Stimulated activated CD4-positive, alpha-beta T cell treated with anti-CD3 and anti-CD28 coated beads, Interleukin-12 subunit alpha, Interleukin-12 subunit beta, amount 100 ng/mL, for 4 hours (primary cell): ENCODE results near the gene KIAA0753.

Source experiments
- DNase-seq: peaks from one replicate; pipeline ENCODE4 v3.0.0-alpha.2; 2020

The KIAA0753 gene

DNA sequence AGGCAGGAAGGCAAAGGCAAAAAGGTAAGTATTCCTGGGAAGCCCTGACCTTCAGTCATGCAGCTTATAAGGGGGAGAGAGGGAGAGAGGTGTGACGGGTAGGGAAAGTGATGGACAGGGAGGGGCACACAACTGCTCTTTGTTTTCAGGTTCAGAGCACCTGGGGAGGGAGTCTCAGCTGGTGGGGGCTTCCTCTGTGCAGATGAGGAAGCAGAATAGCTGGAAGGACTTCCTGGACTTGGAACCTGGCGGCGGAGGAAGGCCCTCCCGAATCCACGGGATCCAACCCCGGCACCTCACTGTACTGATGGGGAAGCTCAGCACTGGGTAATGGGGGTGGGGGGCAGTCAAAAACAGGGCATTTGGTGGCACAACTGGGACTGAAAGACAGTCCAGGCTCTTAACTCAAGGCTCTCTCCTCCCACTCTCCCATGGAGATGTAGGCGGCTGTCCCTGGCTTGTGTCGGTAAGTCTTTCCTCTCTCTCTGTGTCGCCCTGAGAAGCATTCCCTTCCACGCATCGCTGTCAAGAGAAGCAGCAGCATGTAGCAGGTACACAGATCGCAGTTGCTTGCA lies 72.2 kb downstream of the KIAA0753 start:
- no peak for DNase-seq

DNA sequence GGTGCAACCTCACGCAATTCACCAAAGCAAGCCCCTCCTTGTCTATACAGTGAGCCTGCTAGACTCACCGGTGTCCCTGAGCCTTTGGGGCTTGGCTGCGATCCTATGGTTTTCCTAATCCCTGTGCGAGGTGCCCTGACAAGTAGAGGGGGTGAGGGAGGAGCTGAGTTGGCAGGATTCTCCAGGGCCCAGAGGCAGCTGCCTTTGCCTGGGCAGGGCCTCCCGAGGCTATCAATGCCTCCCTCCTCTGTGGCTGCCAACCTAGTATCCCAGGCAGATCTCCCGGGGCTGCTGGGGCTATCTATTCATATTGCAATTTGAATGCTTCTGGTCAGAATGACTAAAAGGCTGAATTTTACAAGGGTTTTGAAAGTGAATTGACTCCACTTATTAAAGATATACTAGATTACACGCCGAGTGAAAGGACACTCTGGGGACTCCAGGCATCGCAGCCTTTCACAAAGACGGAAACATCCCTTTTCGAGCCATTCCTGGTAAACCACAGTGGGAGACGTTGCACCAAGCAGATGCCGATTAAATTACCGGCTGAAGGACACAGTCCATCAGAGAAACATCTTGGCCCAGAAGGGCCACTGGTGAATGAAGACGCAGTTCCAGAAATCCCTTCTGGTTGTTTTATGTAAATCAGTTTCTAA lies 72.9 kb downstream of the KIAA0753 start:
- no peak for DNase-seq

DNA sequence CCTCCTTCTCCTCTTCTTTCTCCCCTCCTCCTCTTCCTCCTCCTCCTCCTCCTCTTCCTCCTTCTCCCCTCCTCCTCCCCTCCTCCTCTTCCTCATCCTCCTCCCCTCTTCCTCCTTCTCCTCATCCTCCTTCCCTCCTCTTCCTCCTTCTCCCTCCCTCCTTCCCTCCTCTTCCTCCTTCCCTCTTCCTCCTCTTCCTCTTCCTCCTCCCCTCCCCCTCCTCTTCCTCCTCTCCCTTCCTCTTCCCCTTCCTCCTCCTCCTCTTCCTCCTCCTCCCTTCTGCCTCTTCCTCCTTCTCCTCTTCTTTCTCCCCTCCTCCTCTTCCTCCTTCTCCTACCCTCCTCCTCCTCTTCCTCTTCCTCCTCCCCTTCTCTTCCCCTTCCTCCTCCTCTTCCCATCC lies 79.1 kb downstream of the KIAA0753 start:
- no peak for DNase-seq

DNA sequence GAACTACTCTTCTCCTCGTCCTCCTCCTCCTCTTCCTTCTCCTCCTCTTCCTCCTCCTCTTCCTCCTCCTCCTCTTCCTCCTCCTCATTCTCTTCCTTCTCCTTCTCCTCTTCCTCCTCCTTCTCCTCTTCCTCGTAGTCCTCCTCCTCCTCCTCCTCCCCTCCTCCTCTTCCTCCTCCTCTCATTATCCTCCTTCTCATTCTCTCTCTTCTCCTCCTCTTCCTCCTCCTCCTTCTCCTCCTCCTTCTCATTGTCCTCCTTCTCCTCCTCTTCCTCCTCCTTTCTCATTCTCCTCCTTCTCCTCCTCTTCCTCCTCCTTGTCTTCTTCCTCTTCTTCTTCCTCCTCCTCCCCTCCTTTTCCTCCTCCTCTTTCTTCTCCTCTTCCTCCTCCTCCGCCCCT lies 80.0 kb downstream of the KIAA0753 start:
- DNase-seq: no peak

DNA sequence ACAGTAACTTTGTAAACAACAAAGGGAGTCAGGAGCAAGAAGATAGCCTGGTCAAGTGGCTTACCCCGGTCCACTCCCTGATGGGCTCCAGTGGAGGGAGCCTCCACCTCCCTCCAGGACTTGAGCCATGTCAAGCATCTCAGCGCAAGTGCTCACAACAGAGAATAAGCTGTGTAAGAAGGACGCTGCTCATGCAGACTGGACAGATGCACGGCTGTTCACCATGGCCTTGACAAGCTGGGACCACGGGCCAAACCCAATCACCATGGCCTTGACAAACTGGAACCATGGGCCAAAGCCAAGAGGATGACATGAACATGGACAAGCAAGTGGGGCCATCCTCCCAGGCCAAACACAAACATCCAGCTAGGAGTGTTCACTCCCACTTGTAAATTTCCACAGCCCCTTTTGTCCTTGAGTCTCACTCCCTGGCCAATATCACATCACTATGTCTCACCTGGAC lies 80.7 kb downstream of the KIAA0753 start:
- no peak for DNase-seq

DNA sequence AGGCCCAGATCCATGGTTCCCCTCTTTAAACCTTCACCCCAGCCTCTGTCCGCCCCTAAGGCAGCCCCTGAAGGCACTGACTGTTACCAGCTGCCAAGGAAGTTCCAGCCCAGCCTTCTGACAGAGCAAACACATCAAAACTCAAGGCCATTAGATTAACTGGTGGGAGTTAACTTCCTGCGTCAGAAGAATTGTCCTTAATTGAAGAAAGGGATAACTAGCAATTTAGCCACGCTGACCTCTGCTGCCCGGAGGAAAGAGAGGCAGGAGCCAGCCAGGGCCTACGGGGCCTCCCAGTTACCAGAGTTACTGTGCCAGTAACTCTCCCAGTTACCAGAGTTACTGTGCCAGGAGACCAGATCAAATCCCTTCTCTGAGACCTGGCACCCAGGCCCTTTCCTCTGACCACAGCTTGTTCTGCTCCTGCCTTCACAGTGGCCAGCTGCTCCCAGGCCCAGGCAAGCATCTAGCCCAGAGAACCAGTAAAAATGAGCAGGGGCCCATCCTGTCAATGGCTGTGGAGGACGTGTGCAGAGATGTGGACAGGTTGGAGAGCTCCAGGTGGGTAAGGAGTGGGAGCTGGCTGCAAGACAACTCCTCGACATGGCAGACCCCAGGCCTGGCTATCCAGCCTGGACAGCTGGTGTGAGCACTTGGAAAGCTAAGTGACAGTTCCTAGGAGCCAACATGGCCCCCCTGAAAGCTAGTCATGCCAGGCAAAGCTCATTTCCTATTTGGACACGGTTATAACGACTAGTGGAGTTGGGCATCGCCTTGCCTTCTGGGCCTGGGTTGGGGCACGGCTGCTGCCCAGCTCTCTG lies 81.4 kb downstream of the KIAA0753 start:
- no peak for DNase-seq

DNA sequence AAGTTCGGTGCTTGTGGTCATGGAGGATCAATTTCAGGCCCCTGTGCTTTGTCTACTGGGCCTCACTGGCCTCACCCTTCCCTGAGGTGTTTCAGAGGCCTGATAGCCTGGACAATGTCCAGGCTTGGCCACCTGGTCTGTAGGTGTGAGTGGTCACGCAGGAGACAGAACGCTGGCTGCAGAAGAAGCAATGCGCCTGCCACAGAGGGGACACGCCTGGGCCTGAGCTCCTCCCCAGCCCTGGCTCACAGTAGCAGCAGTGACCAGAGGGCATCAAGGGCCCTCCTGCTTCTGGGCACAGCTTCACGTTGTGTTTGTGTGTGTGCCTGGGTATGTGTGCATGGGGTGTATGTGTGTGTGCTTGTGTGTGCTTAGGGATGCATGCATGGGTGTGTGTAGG lies 82.2 kb downstream of the KIAA0753 start:
- DNase-seq: no peak

DNA sequence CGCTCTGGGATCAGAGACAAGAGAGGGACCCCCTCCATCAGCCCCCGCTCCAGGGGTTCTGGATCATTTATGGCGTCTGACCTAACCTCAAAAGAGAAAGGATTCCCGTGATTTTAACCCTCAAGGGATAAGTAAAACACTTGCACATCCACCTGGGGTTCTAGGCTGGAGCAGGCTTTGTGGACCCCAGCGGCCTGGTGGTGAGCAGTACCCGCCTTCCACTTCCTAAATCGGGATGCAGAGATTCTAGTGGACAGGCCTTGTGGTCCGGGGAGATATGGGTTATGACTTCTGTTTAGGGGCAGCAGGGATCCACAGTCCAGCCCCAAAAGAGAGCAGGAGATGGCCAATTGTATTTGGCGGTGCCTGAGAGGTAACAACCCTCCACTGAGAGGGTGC lies 83.5 kb downstream of the KIAA0753 start:
- no peak for DNase-seq

DNA sequence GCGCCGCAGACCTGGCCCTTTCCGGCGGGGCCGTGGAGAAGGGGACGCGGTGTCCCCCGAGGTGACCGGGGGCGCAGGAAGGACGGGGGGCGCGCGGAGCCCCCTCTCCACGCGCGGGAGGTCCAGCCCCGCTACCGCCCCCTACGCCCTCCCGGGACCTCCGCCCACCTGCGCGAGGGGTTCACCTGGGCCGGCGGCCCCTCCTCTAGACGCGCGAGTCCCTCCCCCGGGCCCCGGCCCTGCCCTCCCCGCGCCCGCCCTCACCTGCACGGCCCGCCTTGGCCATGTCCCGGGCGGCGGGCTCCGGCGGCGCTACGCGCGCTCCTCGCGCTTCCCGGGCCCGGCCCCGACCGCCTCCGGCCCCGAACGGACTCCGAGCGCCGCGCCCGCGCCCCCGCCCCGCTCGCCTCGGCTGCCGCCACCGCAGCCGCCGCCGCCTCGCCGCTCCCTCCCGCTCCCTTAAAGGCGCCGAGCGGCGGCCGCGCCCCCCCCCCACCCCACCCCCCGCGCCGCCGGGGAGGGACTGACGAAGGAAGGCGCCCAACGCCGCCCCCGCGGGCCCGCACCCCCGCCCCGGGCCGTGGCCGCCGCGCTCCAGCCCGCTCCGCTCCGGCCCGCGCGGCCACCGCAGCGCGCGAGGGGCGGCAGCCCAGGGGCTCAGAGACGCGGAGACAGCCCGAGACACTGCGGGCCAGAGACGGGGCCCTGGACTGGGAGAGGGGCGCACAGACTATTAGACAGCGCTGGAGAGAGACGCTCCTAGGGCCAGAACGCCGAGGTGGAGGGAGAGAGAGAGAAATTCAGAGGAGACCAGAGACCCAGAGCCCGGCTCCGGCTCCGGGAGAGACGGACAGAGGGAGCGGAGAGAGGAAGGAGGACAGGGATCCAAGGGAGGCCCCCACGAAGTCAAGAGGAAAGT lies 84.1 kb downstream of the KIAA0753 start, which contains the start of gene PITPNM3:
Gene PITPNM3, minus strand, starts transcription at position 435 of the 919 bp plus-strand sequence. Its CDS starts 149 bp downstream, at position 286.
- no peak for DNase-seq

DNA sequence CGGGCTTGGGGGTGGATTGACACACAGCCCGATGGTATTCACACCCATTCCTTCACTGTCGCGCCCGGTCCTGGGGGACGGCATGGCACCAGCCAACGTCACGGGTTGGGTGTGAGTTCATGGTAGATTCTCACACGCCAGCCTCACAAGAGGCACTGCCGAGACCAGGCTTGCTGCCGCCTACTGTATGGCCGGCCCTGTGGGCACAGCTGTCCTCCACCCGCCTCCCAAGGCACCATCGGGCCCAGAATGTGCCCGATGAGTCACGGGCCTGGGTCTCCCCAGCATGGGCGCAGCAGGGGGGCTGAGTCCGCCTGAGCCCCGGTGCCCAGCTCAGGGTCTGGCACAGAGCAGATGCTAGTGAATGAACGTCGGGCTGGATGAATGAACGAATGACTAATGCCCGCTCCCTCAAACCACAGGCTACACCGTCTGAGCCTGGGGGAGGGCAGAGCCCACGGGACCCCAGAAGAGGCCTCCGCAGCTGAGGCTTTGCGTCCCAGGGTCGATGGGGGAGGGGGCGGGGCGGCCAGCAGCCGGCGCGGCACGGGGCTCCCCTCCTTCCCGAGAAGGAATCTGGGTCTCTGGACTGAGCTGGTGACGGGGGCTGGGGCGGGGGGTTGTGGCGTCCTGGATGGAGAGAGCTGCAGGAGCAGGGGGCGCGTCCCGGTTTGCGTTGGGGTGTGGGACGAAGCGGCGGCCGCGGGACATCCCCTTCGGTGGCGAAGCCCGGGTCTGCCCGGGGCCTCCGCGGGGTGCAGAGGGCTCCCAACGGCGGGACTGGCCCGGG lies 85.0 kb downstream of the KIAA0753 start:
- DNase-seq: no peak

DNA sequence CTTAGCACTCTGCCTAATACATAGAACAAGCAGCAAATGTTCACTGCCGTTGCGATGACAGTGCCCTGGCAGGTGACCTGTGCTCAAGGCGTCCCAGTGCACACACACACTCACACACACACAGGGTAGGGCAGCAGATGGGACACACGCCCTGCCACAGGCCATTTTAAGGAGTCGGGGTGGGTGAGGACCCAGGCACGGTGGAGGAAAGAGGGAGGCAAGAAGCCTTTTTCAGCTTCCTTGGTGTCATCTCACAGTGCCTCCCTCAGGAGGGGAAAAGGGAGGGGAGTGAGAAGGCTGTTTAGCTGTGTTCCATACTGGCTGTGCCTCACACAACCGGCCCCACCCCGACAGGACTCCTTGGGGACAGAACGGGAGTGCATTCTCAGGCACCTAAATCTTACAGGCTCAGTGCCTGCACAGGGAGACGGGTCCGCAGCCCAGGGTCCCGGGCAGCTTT lies 85.6 kb downstream of the KIAA0753 start:
- DNase-seq: no peak

DNA sequence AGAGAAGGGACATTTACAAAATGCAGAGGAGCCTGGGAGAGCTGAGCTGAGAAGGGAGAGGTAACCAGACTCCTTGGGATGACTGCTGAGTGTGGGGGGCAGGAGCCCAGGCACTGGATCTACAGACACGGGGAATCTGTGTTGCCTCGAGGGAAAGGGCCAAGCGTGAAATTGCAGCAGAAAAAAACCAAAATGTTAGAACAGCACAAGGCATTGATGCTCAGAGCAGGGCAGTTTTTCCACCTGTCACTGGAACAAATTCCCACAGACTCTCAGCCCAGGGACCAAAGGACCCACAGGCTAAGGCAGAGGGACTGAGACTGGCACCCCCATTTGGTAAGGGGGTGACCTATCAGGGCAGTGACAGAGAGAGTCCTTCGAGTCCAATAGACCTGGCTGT lies 86.2 kb downstream of the KIAA0753 start:
- no peak for DNase-seq

DNA sequence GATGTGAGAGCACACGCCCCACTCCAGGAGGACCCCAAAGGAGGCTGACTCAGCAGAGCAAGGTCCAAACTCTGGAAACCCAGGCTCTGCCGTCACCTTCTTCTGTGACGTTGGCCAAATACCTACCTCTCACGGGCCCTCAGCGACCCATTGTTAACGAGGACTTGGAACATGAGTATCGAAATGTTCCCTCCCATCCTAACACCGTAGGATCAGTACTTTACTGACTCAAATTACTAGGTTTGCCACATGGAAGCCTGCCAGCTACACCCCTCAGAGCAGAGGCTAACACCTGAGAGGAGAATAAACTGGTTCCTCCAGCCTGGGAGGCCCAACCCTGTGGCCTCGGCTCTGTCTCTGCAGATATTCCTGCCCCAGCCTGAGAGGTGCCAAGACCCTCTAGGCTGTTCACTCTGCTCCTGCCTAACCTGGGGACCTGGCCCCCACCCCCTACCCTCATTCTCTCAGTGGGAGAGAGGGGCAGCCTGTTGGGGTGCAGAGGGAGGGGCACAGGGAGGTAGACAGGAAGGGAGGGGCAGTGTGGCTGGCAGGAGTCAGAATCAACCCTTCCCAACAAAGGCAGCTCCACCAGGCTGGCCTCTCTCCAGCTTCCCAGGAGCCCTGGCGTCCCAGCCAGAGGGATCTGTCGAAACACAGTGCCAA lies 88.5 kb downstream of the KIAA0753 start:
- DNase-seq: no peak

DNA sequence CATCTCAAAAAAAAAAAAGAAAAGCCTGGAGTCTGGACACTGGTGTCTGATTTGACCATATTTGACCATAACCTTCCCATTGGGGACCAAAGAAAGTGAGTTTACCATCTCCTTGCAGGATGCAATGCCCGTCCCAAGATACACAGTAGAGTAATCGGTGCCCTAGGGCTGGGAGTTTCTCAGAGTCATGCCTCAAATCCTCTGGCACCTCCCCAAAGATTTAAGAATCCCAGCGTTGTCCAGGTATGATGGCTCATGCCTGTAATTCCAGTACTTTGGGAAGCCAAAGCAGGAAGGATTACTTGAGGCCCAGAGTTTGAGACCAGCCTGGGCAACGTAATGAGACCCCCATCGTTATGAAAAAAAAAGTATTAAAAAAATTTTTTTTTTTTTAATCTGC lies 89.2 kb downstream of the KIAA0753 start:
- DNase-seq: no peak

DNA sequence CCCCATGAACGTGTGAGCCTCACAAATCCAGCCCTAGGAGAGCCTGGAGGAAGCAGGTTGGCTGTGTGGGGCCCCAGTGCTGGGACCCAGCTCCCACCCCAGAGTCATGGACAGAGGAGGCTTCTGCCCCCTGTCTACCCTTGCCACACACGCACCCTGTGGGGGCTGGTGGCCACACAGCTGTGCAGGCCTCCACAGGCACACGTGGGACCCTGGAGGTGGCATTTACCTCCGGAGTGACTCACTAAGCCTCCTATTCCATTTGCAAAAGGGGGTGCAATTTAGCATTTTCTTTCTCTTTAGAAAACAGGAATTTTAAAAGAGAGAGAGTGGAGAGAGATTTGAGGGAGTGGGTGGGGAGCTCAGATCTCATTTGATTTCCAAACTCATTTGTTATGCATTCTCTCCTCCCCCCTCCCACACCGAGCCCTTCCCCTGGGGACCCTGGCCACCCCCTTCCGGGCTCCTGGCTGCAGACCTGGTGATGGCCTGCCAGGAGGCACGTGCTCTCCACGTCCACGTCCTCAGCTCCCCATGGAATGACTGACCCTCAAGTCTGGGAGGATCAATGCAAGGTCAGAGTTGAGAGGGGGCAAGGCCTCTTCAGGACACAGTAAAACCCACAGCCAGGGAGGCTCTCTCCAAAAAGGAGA lies 91.0 kb downstream of the KIAA0753 start:
- no peak for DNase-seq

DNA sequence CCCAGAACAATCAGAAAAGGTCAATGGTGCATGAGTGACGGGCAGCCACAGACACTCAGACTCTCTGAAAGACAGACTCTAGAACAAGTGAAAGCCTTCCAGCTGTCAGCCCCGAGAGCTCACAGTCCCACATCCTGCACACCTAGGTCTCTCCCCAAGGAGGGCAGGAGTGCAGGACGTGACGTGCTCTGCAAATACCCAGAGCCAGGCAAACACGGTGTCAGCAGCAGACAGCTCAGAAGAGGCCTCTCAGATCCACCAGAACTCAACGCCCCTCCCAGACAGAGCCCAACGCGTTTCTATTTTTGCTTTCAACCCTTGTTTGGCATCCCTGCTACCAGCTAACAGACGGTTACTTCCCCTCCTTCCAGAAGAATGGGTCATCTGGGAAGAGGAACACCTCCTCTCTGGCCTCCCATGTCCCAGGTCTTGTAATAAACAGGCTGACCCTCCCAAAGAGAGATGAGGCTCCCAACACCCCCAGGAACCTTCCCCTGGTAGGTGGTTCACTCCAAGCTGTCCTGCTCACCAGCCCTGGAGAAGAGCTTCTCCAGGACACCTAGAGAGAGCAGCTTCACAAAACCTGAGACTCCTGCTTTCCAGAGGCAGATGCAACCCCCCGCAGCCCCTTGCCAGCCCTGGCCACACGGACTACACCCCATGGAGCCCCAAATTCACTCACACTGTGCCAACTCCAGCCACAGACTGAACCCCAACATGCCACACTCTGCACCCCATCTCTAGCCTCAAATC lies 91.8 kb downstream of the KIAA0753 start:
- DNase-seq: no peak

DNA sequence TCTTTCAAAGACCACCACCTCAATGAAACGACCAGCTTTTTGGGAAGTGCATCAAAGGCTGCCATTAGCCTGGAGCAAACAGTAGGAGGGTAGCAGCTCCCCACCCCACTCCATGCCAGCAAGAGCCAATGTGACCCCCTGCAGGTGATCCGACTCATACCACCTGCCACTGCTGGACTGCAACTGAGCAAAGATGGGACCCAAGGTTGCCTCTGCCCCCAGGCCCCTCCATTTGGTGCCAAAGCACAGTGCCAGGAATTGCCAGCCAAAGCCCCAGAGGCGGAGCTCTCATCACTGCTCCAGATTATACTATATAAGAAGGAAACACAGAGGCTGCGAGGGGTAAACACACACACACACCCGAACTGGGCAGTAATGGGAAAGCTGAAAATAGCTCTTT lies 92.5 kb downstream of the KIAA0753 start:
- DNase-seq: no peak

DNA sequence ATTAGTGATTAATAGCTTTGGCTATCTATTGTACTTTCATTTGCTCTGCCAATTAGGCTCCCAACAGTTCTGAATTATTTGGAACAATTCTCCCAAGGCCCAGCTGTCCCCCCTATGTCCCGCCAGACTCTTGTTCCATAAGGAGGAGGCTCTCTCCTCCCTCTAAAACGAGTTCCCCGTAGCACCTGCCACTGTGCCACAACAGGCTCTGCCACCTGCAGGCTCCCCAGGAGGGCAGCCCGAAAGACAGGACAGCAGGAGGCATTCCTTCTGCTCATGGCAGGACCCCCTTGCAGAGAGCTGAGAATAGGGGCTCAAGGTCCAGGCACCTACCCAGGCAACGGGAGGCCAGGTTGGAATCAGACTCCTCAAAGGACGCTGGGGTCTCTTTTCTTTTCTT lies 93.2 kb downstream of the KIAA0753 start:
- no peak for DNase-seq

DNA sequence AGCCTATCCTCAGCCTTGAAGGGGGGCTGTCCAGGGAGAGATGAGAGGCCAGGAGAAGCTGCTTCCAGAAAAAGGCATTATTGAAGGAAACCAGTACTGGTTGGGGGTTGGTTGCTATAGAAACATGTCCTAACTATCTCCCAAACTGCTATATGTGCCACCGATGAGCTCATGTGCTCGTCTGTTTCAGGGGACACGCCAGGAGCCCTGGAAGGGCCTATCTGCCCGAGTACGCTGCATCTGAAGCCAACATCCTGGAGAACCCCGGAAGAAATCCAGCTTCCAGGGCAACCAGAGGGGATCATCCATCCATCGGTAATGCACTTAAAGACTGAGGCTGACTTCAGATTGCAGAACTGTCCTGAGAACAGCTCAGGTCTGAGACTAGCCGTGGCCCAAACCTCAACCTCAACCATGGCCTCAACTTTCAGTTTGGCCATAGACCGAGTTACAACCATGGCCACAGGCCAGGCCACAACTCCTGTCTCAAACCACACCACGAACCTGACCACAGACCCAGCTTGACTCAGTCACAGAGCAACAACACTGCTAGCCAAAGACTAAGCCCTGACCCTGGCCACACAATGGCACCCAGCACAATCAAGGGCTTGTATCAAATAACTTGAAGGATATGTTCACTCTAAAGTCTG lies 94.3 kb downstream of the KIAA0753 start:
- no peak for DNase-seq

DNA sequence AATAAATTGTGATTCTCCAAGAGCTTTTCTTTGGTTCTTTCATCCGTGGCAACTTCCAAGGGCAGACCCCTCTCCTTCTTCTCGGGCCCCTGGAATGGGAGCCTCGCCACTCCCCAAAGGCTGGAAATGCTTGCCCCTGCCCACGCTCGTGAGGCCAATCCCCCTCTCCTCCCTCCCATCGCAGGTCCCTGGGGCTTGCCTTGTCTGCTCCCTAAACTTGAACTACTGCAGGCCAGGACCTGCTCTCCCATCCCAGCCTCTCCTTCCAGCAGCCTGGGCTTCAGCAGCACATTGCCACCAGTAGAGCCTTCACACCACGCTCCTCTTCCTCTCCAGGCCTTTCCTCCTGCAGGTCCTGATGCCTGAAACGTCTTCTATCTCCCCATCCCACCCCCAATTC lies 95.2 kb downstream of the KIAA0753 start:
- no peak for DNase-seq
